ACHN (cell line): Measurements from ENCODE around the gene UBE2M.
"Not testable (repeated sequence)": the region's sequence is repeated elsewhere in the genome, so short reads cannot be mapped to it uniquely, and the experiment has no call there.

Experiments used
- DNase-seq: peaks from one replicate; pipeline ENCODE4 v3.0.0-alpha.2; 2015
- in situ Hi-C: cut with HindIII; loops from 2 replicates; pipeline ENCODE4 v1.10.0; 2017; ENCODE audit warnings: low sequenced_read_pairs, low pct_ligation_motif_present, low pct_unique_long_range_greater_than_20kb

The UBE2M gene

DNA sequence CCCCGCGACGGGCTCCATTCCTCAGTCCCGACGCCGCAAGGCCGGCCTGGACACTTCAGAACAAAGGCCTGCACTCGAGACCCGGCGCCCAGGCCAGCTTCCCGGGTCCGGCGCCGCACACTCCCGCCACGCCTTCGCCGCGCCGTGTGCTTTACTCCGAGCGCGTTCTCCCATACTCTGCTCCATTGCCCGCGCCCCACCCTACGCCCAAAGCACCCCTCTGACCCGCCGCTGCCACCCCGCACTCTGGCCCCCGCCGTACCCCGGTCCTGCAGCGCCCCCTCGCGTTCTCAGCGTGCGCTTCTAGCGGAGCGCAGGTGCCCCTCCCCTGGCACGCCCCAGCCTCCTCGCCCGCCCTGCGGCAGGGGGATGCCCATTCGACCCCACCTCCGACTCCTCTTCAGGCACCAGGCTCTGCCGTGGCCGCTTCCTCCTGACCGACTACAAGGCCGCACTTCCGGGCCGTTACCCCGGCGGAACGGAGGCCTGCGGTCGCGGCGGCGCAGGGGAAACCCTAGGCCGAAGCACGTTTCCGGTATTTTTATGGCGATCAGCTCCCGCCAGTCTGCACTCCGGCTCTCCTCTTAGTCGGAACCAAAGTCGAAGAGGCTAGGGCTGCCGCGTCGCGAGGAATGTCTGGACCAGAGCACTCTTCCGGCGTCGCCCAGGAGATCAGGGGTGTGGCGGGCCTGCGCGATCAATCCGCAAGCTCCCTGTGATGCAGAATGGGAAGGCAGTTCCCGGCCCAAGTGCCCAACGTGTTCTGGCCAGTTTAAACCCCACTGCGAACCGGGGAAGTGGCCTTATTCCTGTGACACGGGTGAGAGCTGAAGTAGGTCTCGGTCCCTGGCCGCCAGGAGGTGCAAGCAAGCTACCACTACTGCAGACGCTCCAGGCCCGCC, 38.8 kb downstream of the UBE2M start, which contains the start of gene ZBTB45:
Gene ZBTB45 (minus strand): TSS at position 456 of the 902 bp plus-strand sequence. CDS start 2,137 bp downstream, outside the sequence.
- DNase-seq: peak; percentile 95
- in situ Hi-C loops: no loop called here

DNA sequence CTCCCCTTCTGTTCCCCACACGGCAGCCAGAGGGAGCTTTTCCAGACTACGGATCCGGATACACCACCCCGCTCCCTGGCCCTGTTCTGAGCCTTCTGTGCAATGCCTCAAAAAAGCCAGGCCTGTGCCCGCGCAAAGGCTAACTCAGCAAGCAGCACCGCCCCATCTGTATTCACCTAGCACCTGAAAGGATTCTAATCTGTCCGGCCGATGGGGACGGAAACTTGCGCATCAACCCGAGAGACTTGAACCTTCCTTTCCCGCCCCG, 39.4 kb downstream of the UBE2M start:
- peak; percentile 76 for DNase-seq
- in situ Hi-C loops: no loop called here

GRCh38 chr19:58518256-58519086, 39.9 kb downstream of the UBE2M start:
- DNase-seq: no peak
- in situ Hi-C loops: no loop called here

- in situ Hi-C loops: no loop called here
- DNase-seq: no peak
These were observed 41.2 kb downstream of the UBE2M start for GRCh38 chr19:58516964-58517833.

- in situ Hi-C loops: no loop called here
These were observed 42.1 kb downstream of the UBE2M start for GRCh38 chr19:58516246-58516836.

GRCh38 chr19:58515259-58515658, 43.2 kb downstream of the UBE2M start:
- in situ Hi-C loops: no loop called here

More at GRCh38 chr19:58516246-58516836, 42.1 kb downstream of the UBE2M start:
- DNase-seq: no peak

DNA sequence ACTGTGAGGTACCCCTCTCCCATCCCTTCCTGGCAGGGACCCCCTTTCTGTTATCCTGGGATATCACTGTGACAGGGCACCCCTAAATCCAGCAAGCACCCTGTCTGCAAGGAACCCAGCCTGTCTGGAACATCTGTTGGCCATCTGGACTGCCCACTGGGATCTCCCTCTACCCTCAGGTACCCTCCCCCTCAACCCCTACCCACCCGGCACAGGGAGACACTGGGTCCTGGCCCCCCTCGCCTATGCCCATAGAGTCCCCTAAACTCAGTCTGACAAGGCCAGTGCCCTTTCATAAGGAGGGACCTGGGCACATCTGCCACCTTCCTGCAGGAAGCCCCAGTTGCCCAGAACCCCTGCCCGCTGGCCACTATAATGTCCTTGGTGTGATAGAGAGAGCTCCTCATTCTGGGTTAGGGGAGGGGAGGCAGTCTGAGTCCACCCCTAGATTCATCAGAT, 43.8 kb downstream of the UBE2M start:
- in situ Hi-C loops: no loop called here
- no peak for DNase-seq

More at GRCh38 chr19:58515259-58515658, 43.2 kb downstream of the UBE2M start:
- DNase-seq: no peak

GRCh38 chr19:58513694-58514563, 44.5 kb downstream of the UBE2M start:
- in situ Hi-C loops: no loop called here

GRCh38 chr19:58513213-58513693, 45.2 kb downstream of the UBE2M start:
- no peak for DNase-seq
- in situ Hi-C loops: no loop called here

More at GRCh38 chr19:58513694-58514563, 44.5 kb downstream of the UBE2M start:
- DNase-seq: peak; percentile 88

- in situ Hi-C loops: no loop called here
These were observed 46.8 kb downstream of the UBE2M start, which contains the start of gene SLC27A5 for GRCh38 chr19:58511353-58512208. Gene SLC27A5 (minus strand): TSS chr19:58511992. CDS start chr19:58511955, 37 bp downstream.

DNA sequence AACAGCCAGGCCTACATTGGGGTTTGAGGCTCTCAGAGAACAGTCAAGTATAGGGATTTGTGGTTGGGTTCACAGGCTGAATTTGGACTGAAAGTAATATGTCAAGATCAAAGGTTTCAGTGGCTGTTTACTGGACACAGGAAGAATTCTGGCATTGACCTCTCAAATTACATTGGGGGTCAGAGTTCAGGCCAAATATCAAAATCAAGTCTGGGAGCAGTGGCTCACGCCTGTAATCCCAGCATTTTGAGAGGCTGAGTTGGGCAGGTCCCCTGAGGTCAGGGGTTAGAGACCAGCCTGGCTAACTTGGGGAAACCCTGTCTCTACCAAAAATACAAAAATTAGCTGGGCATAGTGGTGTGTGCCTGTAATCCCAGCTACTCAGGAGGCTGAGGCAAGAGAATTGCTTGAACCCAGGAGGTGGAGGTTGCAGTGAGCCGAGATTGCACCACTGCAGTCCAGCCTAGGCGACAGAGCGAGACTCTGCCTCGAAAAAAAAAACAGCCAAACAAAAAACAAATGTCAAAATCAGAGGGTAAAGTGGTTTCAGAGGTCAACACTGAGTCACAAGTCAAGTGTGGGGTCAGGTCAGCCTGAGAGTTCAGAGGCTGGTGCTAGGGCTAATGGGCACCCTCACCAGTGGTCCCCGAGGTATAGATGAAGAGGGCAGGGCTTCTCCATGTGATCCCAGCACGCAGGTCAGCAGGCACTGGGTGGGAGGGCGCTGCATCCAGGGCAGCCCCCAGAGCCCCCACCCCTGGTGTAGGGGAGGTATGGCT, 48.1 kb downstream of the UBE2M start:
- in situ Hi-C loops: no loop called here
- no peak for DNase-seq

More at GRCh38 chr19:58511353-58512208, 46.8 kb downstream of the UBE2M start, which contains the start of gene SLC27A5:
- no peak for DNase-seq

GRCh38 chr19:58509731-58510083, 48.7 kb downstream of the UBE2M start:
- no peak for DNase-seq
- in situ Hi-C loops: no loop called here

- in situ Hi-C loops, DNase-seq: not testable (repeated sequence)
These were observed 50.7 kb downstream of the UBE2M start for GRCh38 chr19:58507602-58508223.
